ENCODE measurements around the gene HSPG2. TPM values are rescaled to one million over a fixed set of nuclear protein-coding genes. Genes with fewer than 3 reads are reported as not detected.

Gene HSPG2
- total RNA-seq, 4 donors from 2014 or later = 311 to 1,021 (median 351) TPM

DNA sequence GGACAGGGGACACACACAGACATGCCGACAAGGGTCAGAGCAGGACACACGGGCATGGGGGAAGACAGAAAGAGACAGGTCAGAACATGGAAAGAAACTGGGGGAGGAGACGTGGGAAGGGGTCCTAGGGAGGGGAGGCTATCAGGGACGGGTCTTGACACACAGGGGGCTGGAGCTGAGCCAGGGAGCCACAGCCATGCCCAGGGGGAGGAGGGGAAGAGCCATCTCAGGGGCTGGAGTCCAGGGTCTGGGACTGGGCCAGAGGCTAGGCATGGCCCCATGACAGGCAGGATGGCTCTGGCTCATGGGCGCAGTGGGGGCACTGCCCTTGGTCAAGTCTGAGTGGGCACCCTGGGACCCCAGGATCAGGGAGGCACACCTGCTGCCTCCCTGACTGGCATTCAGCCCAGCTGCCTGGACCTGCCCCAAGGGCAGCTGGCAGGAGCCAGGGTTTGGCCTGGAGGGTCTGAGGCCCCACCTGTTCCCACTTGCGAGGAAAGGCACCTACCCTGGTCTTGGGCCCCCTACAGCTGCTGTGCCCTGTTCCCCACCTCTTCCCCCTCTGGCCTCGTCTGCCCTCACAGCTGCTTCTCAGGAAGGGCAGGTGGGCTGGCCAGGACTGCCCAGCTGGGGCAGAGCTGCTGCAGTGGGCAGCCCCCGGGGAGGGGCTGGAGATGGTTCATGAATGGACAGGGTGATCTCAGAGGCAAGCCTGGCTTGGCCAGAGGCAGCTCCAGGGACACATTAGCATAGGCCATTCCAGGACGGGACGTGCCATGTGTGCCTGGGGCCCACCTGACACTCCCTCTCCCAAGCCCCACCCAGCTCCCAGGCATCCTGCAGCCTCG is 42.9 kb downstream of the HSPG2 start:
- peaks cover 15 to 82% (median 59%) of the 10 kb centered on the region in 3 donors for H3K4me1 ChIP-seq
- H3K4me3 ChIP-seq = no peak overlapping the region
- H3K36me3 ChIP-seq = peaks cover 0 to 73% of the 10 kb centered on the region in 2 donors
- H3K9me3 ChIP-seq = no peaks in the 10 kb centered on the region
- H3K27ac ChIP-seq = peak overlapping the region; percentile 84 to 98 (median 98)
- H3K27me3 ChIP-seq = no peaks in the 10 kb centered on the region
- 50 to 57% methylated on average over 5 of the region's 11 CpGs for WGBS, 2 donors (ENCODE audit: low coverage in 1 of 2)
- TF ChIP-seq POLR2A (IDR thresholded peaks at IDR 0.05) = no peak
- TF ChIP-seq, protein P1, sequence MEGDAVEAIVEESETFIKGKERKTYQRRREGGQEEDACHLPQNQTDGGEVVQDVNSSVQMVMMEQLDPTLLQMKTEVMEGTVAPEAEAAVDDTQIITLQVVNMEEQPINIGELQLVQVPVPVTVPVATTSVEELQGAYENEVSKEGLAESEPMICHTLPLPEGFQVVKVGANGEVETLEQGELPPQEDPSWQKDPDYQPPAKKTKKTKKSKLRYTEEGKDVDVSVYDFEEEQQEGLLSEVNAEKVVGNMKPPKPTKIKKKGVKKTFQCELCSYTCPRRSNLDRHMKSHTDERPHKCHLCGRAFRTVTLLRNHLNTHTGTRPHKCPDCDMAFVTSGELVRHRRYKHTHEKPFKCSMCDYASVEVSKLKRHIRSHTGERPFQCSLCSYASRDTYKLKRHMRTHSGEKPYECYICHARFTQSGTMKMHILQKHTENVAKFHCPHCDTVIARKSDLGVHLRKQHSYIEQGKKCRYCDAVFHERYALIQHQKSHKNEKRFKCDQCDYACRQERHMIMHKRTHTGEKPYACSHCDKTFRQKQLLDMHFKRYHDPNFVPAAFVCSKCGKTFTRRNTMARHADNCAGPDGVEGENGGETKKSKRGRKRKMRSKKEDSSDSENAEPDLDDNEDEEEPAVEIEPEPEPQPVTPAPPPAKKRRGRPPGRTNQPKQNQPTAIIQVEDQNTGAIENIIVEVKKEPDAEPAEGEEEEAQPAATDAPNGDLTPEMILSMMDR (IDR thresholded peaks at IDR 0.05) = no peak
- no peak for TF ChIP-seq POLR2AphosphoS5 (IDR thresholded peaks at IDR 0.05)
- no peak for TF ChIP-seq EP300 (IDR thresholded peaks at IDR 0.05)
- ATAC-seq = no peak

DNA sequence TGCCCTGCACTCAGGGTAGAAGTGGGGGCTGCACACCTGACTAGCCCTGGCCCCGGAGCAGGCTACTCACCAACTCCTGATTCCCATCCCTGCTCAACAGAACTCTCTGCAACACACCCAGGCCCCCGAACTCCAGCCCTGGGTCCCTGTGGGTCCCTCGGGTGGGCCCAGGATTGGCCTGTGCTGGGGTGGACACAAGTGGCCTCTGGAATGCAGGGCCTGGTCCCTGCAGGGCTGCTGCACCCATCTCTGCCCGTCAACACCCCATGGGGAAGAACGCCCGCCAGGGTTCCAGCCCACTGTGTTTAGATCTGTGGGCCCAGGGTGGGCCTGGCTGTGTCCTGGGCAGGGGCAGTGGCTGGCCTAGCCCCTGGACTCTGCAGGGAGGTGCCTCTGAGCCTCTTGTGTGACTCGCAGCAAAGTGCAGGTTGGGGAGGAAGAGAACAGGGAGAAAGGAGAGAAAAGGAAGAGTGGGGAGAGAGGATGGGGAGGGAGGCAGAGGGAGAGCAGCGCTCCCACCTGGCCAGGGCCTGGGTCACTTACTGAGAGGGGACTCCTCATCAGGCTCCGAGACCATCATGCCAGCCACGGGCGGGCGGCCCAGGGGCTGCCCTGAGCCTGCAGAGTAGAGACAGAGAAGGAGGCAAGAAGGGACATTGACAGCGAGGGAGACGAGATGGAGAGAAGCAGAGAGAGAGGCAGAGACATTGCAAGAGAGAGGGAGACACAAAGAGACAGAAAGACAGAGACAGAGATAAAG is 43.9 kb downstream of the HSPG2 start:
- WGBS, 2 donors (ENCODE audit: low coverage in 1 of 2) = 55 to 85% methylated on average over 2 to 6 of the region's 14 CpGs
- TF ChIP-seq POLR2AphosphoS5 (IDR thresholded peaks at IDR 0.05) = no peak
- TF ChIP-seq EP300 (IDR thresholded peaks at IDR 0.05) = no peak
- peaks cover 15 to 72% (median 49%) of the 10 kb centered on the region in 3 donors for H3K4me1 ChIP-seq
- peak overlapping the region in 3 of 4 donors; percentile 57 to 98 (median 98) for H3K27ac ChIP-seq
- H3K4me3 ChIP-seq = no peak overlapping the region
- H3K9me3 ChIP-seq = no peaks in the 10 kb centered on the region
- H3K27me3 ChIP-seq = no peaks in the 10 kb centered on the region
- H3K36me3 ChIP-seq = peaks cover 0 to 78% of the 10 kb centered on the region in 2 donors
- no peak for ATAC-seq

DNA sequence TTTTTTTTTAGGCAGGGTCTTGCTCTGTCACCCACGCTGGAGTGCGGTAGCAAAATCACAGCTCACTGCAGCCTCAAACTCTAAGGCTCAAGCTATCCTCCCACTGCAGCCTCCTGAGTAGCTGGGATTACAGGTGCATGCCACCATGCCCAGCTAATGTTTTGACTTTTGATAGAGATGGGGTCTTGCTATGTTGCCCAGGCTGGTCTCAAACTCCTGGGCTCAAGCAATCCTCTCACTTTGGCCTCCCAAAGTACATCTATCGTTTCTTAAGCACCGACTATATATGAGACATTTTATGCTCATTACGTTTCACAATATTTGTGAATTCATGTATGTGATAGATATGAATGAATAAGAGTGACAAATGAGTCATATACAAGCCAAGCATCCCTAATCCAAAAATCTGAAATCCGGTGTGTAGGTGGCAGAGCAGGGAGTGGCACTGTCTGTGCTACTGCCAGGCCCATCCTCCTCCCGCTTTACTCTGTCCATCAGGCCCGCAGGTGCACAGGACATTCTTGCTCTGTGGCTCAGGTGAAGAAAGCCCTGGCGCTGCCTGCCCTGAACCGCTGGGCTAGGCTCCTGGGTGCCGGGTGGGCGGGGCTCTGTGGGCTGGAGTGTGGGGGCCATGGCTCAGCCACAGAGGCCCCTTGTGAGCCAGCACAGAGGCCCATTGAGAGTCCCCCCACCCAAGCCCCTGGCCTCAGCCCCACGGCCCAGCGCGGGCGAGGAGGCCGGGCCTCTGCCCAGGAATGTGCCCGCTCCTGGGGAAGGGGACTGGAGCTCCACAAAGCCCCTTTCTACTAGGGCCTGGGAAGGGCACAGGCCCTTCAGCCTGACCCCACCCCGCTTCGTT is 45.3 kb downstream of the HSPG2 start:
- Histone ChIP-seq H3K27ac (peak overlapping the region in 3 of 4 donors; percentile 60 to 98 (median 98)), H3K36me3 (peaks cover 0 to 90% of the 10 kb centered on the region in 2 donors), H3K27me3 (no peaks in the 10 kb centered on the region), H3K4me3 (no peak overlapping the region), H3K9me3 (no peaks in the 10 kb centered on the region), H3K4me1 (peaks cover 10 to 58% (median 35%) of the 10 kb centered on the region in 3 donors)
- ATAC-seq = no peak
- WGBS, 2 donors (ENCODE audit: low coverage in 1 of 2) = 78 to 79% methylated on average over 5 of the region's 20 CpGs
- TF ChIP-seq EP300 (IDR thresholded peaks at IDR 0.05) (no peak), POLR2A (IDR thresholded peaks at IDR 0.05) (no peak), POLR2AphosphoS5 (IDR thresholded peaks at IDR 0.05) (no peak)
- TF ChIP-seq, protein P1 (IDR thresholded peaks at IDR 0.05) = no peak

DNA sequence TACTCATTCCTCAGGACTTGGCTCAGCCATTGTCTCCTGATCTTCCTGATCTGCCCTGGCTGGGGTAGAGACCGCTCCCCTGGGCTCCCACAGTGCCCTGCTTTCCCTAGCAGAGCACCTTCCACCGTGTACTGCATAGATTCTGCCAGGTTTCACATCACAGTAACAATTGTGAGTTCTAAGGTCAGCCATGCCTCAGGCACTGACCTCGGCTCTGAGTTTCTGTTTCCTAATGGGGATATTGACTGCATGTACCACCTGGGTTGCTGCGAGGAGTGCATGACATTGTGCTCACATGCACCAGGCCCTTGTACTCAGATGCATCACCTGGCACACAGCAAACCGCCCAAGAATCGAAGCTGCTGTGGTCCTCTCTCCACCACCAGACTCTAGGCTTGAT is 46.0 kb downstream of the HSPG2 start:
- H3K27me3 ChIP-seq = no peaks in the 10 kb centered on the region
- no peaks in the 10 kb centered on the region for H3K9me3 ChIP-seq
- no peak for ATAC-seq
- TF ChIP-seq EP300 (IDR thresholded peaks at IDR 0.05) (no peak), POLR2AphosphoS5 (IDR thresholded peaks at IDR 0.05) (no peak), POLR2A (IDR thresholded peaks at IDR 0.05) (no peak)
- TF ChIP-seq, protein P1 (IDR thresholded peaks at IDR 0.05) = no peak
- H3K4me3 ChIP-seq = no peak overlapping the region
- H3K27ac ChIP-seq = peak overlapping the region in 3 of 4 donors; percentile 49 to 98 (median 64)
- H3K4me1 ChIP-seq = peaks cover 5 to 51% (median 29%) of the 10 kb centered on the region in 3 donors
- H3K36me3 ChIP-seq = peaks cover 0 to 93% of the 10 kb centered on the region in 2 donors
- 60 to 82% methylated on average over 1 to 2 of the region's 6 CpGs for WGBS, 2 donors (ENCODE audit: low coverage in 1 of 2)

Measured in gastroesophageal sphincter (tissue), 4 donors.